WTC11 (cell line): ENCODE results near the gene HOXA2.

ENCODE experiments used
- CTCF ChIP-seq: fragments of 200-600 bp; IDR thresholded peaks from 2 replicates; pipeline ENCODE4 v1.8.0; 2022; ENCODE audit warnings: antibody characterized with exemption
- E2F1 ChIP-seq: sonication (generic); formaldehyde crosslinking; IDR thresholded peaks from 2 replicates; pipeline ENCODE4 v1.8.0; 2022; ENCODE audit warnings: mild to moderate bottlenecking, missing genetic modification reagents
- IRF2 ChIP-seq: sonication (generic); formaldehyde crosslinking; IDR thresholded peaks from 2 replicates; pipeline ENCODE4 v1.8.0; 2022; ENCODE audit warnings: low read depth, missing genetic modification reagents, borderline replicate concordance
- MYBL2 ChIP-seq: sonication (generic); formaldehyde crosslinking; IDR thresholded peaks from 2 replicates; pipeline ENCODE4 v1.8.1; 2023; ENCODE audit warnings: mild to moderate bottlenecking, moderate library complexity, missing genetic modification reagents
- TCF7 ChIP-seq: sonication (generic); formaldehyde crosslinking; IDR thresholded peaks from 2 replicates; pipeline ENCODE4 v1.8.0; 2022; ENCODE audit warnings: mild to moderate bottlenecking, low read depth, missing genetic modification reagents, moderate library complexity
- ZNF121 ChIP-seq: sonication (generic); formaldehyde crosslinking; IDR thresholded peaks from 2 replicates; pipeline ENCODE4 v1.8.0; 2023; ENCODE audit warnings: missing genetic modification reagents
- ZNF138 ChIP-seq: sonication (generic); formaldehyde crosslinking; conservative IDR thresholded peaks from 2 replicates; pipeline ENCODE4 v1.8.1; 2022; ENCODE audit warnings: mild to moderate bottlenecking, moderate library complexity, missing genetic modification reagents
- ZNF263 ChIP-seq: sonication (generic); formaldehyde crosslinking; IDR thresholded peaks from 2 replicates; pipeline ENCODE4 v1.8.1; 2022; ENCODE audit warnings: low read depth, mild to moderate bottlenecking, moderate library complexity, missing genetic modification reagents

DNA sequence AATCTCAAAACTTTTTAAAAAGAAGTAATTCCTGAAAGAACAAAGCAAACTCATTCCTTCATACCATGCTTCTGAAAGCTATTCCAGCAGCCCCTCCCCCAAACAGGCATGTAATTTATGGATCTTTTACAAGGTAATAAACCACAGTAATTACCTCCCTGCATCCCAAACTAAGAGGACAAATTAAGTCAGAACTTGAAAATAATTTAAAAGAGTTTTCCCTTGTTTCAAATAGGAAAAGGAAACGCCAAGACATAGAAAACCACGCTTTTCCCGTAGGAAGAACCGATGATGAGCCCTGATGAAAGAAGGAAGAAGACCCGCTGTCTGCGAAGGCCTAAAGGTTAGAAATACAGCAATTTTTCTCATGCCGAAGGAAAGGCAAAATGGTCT, 19.2 kb upstream of the HOXA2 start:
- TF ChIP-seq CTCF (no peak), IRF2 (CRISPR knock-in tag) (no peak), E2F1 (no peak), TCF7 (CRISPR knock-in tag) (no peak), ZNF121 (no peak), ZNF138 (CRISPR knock-in tag) (no peak), MYBL2 (no peak), ZNF263 (CRISPR knock-in tag) (no peak)
